ENCODE measurements around the gene REM2. TPM values are rescaled to one million over a fixed set of nuclear protein-coding genes. Genes with fewer than 3 reads are reported as not detected.

REM2 gene
- total RNA-seq, 1 experiment from 2014 or later: 0.26 TPM

GRCh38 chr14:22865424-22866405 lies 17.3 kb upstream of the REM2 start:
- Mint-ChIP-seq H3K27me3 (ENCODE audit: insufficient read depth, unreplicated experiment) (no peaks in the 10 kb centered on the region), H3K4me1 (ENCODE audit: insufficient read depth, unreplicated experiment) (peaks cover under 1% of the 10 kb centered on the region), H3K36me3 (ENCODE audit: insufficient read depth, unreplicated experiment) (no peaks in the 10 kb centered on the region), H3K4me3 (ENCODE audit: unreplicated experiment) (no peak overlapping the region), H3K27ac (ENCODE audit: low read depth, unreplicated experiment) (no peak overlapping the region), H3K9me3 (ENCODE audit: unreplicated experiment) (no peaks in the 10 kb centered on the region)
- BruUV-seq (replicated peaks): no TSS peak
- ChIA-PET POLR2A (interaction anchor here (0.6 kb wide), 1 partner anchor 205 kb away, joined by 3 read pairs; no protein-coding TSS in a partner anchor), CTCF (interaction anchor here (0.6 to 13.4 kb wide), 11 partner anchors 14 to 709 kb away, joined by 3 to 154 read pairs (median 4); no protein-coding TSS in a partner anchor)
- intact Hi-C loops (cut with micrococcal nuclease): loop anchor here (5.0 kb wide), 1 partner anchor 43 kb away; no protein-coding TSS in a partner anchor
- no peak for DNase-seq (ENCODE audit: unreplicated experiment)
- TF ChIP-seq, protein P1, sequence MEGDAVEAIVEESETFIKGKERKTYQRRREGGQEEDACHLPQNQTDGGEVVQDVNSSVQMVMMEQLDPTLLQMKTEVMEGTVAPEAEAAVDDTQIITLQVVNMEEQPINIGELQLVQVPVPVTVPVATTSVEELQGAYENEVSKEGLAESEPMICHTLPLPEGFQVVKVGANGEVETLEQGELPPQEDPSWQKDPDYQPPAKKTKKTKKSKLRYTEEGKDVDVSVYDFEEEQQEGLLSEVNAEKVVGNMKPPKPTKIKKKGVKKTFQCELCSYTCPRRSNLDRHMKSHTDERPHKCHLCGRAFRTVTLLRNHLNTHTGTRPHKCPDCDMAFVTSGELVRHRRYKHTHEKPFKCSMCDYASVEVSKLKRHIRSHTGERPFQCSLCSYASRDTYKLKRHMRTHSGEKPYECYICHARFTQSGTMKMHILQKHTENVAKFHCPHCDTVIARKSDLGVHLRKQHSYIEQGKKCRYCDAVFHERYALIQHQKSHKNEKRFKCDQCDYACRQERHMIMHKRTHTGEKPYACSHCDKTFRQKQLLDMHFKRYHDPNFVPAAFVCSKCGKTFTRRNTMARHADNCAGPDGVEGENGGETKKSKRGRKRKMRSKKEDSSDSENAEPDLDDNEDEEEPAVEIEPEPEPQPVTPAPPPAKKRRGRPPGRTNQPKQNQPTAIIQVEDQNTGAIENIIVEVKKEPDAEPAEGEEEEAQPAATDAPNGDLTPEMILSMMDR (IDR thresholded peaks at IDR 0.05; ENCODE audit: unreplicated experiment): no peak

GRCh38 chr14:22866874-22867273 lies 16.1 kb upstream of the REM2 start:
- no peak overlapping the region for H3K27ac Mint-ChIP-seq (ENCODE audit: low read depth, unreplicated experiment)
- TF ChIP-seq, protein P1 (IDR thresholded peaks at IDR 0.05; ENCODE audit: unreplicated experiment): no peak
- no peaks in the 10 kb centered on the region for H3K27me3 Mint-ChIP-seq (ENCODE audit: insufficient read depth, unreplicated experiment)
- intact Hi-C loops (cut with micrococcal nuclease): loop anchor here (5.0 kb wide), 1 partner anchor 45 kb away; no protein-coding TSS in a partner anchor
- ChIA-PET POLR2A (interaction anchor here (0.6 to 0.7 kb wide), 2 partner anchors 143 to 204 kb away, joined by 3 to 4 read pairs; no protein-coding TSS in a partner anchor), CTCF (interaction anchor here (0.6 to 13.4 kb wide), 5 partner anchors 15 to 310 kb away, joined by 3 to 154 read pairs (median 3); no protein-coding TSS in a partner anchor)
- no peak overlapping the region for H3K4me3 Mint-ChIP-seq (ENCODE audit: unreplicated experiment)
- DNase-seq (ENCODE audit: unreplicated experiment): no peak
- no TSS peak for BruUV-seq (replicated peaks)
- peaks cover 5% of the 10 kb centered on the region for H3K36me3 Mint-ChIP-seq (ENCODE audit: insufficient read depth, unreplicated experiment)
- H3K4me1 Mint-ChIP-seq (ENCODE audit: insufficient read depth, unreplicated experiment): peaks cover 7% of the 10 kb centered on the region
- no peaks in the 10 kb centered on the region for H3K9me3 Mint-ChIP-seq (ENCODE audit: unreplicated experiment)

GRCh38 chr14:22870811-22871223 lies 12.2 kb upstream of the REM2 start:
- H3K4me1 Mint-ChIP-seq (ENCODE audit: insufficient read depth, unreplicated experiment): peaks cover 20% of the 10 kb centered on the region
- DNase-seq (ENCODE audit: unreplicated experiment): no peak
- BruUV-seq (replicated peaks): TSS peak; percentile 67
- H3K9me3 Mint-ChIP-seq (ENCODE audit: unreplicated experiment): no peaks in the 10 kb centered on the region
- no peaks in the 10 kb centered on the region for H3K27me3 Mint-ChIP-seq (ENCODE audit: insufficient read depth, unreplicated experiment)
- POLR2A ChIA-PET: interaction anchor here (0.6 to 5.2 kb wide), 33 partner anchors 13 to 314 kb away, joined by 3 to 116 read pairs (median 5); partner anchors contain the start of genes ACIN1, AJUBA, C14orf119 and HAUS4
- H3K4me3 Mint-ChIP-seq (ENCODE audit: unreplicated experiment): peak overlapping the region; percentile 79
- CTCF ChIA-PET: interaction anchor here (0.7 to 13.4 kb wide), 12 partner anchors 9 to 314 kb away, joined by 3 to 154 read pairs (median 15); partner anchors contain the start of gene REM2
- intact Hi-C loops (cut with micrococcal nuclease): loop anchor here (5.0 kb wide), 1 partner anchor 34 kb away; the partner anchor contains the start of gene MMP14
- H3K27ac Mint-ChIP-seq (ENCODE audit: low read depth, unreplicated experiment): peak overlapping the region; percentile 99
- peaks cover 27% of the 10 kb centered on the region for H3K36me3 Mint-ChIP-seq (ENCODE audit: insufficient read depth, unreplicated experiment)
- TF ChIP-seq, protein P1 (IDR thresholded peaks at IDR 0.05; ENCODE audit: unreplicated experiment): no peak
